ENCODE results near the gene KAZN. TPM values are rescaled to one million over a fixed set of nuclear protein-coding genes. Genes with fewer than 3 reads are reported as not detected.

Gene KAZN
- total and polyA plus RNA-seq, 9 donors: 5.1 to 17.4 (median 14.3) TPM

DNA sequence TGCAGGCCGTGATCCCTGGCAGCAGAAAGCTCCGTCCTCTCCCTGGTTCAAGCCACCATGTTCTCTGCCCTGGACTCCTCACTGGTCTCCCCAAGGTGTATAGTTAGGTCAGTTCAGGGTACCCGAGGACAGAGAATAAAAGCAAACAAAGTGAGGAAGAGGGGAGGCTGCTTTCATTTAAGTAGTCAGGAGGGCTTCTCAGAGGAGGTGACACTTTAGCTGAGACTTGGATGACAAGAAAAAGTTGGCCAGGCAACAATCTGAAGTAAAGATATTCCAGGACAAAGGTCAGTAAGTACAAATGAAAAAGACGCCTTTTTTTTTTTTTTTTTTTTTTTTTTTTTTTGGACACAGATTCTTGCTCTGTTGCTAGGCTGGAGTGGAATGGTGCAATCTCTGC, 297.2 kb downstream of the KAZN start:
- no peaks in the 10 kb centered on the region for H3K27me3 ChIP-seq (ENCODE audit: control insufficient read depth, insufficient read depth, low read length)
- DNase-seq: no peak
- 89% methylated on average over 1 of the region's 4 CpGs for WGBS (ENCODE audit: insufficient coverage)
- no peak overlapping the region for H3K4me3 ChIP-seq (ENCODE audit: low read length)
- H3K36me3 ChIP-seq (ENCODE audit: control insufficient read depth, insufficient read depth, low read length): no peaks in the 10 kb centered on the region
- H3K9me3 ChIP-seq (replicated peaks; ENCODE audit: control insufficient read depth, low read depth, low read length): no peaks in the 10 kb centered on the region
- no peak overlapping the region for H3K27ac ChIP-seq (ENCODE audit: low read length)
- H3K4me1 ChIP-seq (ENCODE audit: control insufficient read depth, insufficient read depth, low read length): no peaks in the 10 kb centered on the region

GRCh38 chr1:14896381-14897079, 298.0 kb downstream of the KAZN start:
- 50% methylated on average over 1 of the region's 3 CpGs for WGBS (ENCODE audit: insufficient coverage)
- no peak overlapping the region for H3K27ac ChIP-seq (ENCODE audit: low read length)
- H3K36me3 ChIP-seq (ENCODE audit: control insufficient read depth, insufficient read depth, low read length): no peaks in the 10 kb centered on the region
- H3K4me1 ChIP-seq (ENCODE audit: control insufficient read depth, insufficient read depth, low read length): no peaks in the 10 kb centered on the region
- no peak for DNase-seq
- no peaks in the 10 kb centered on the region for H3K9me3 ChIP-seq (replicated peaks; ENCODE audit: control insufficient read depth, low read depth, low read length)
- H3K4me3 ChIP-seq (ENCODE audit: low read length): no peak overlapping the region
- H3K27me3 ChIP-seq (ENCODE audit: control insufficient read depth, insufficient read depth, low read length): no peaks in the 10 kb centered on the region

DNA sequence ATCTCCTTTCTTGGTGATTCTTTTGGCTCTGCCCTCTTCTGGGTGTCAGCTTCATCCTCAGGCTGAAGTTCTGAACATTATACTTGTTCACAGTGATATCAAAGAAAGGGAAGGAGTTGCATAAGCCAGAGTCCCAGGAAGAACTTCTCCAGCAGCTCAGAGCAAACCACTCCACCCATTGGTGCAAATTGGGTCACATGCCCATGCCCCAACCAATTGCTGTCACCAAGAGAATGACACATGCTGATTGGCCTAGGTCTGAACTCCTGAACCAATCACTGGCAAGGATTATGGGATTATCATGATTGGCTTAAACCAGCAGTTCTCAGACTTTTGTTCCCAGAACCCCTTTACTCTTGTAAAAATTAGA, 298.6 kb downstream of the KAZN start:
- no peaks in the 10 kb centered on the region for H3K27me3 ChIP-seq (ENCODE audit: control insufficient read depth, insufficient read depth, low read length)
- H3K36me3 ChIP-seq (ENCODE audit: control insufficient read depth, insufficient read depth, low read length): no peaks in the 10 kb centered on the region
- no peaks in the 10 kb centered on the region for H3K4me1 ChIP-seq (ENCODE audit: control insufficient read depth, insufficient read depth, low read length)
- no peaks in the 10 kb centered on the region for H3K9me3 ChIP-seq (replicated peaks; ENCODE audit: control insufficient read depth, low read depth, low read length)
- H3K27ac ChIP-seq (ENCODE audit: low read length): no peak overlapping the region
- no peak for DNase-seq
- H3K4me3 ChIP-seq (ENCODE audit: low read length): no peak overlapping the region

DNA sequence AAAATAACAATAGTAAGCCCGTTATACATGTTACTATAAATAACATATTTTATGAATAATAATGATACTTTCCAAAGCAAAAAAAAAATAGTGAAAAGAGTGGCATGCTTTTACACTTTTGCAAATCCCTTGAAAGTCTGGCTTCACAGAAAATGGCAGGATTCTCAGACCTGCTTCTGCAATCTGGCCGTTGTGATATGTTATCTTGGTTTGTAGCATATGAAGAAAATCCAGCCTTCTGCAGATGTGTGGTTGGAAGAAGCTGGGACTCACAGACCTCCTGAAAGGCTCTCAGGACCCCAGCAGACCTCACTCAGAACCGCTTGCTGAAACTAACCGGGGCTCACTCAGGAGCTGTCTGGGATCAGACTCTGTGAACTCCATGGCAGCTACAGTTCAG, 299.1 kb downstream of the KAZN start:
- Histone ChIP-seq H3K9me3 (replicated peaks; ENCODE audit: control insufficient read depth, low read depth, low read length) (no peaks in the 10 kb centered on the region), H3K27ac (ENCODE audit: low read length) (no peak overlapping the region), H3K4me1 (ENCODE audit: control insufficient read depth, insufficient read depth, low read length) (no peaks in the 10 kb centered on the region), H3K4me3 (ENCODE audit: low read length) (no peak overlapping the region), H3K36me3 (ENCODE audit: control insufficient read depth, insufficient read depth, low read length) (no peaks in the 10 kb centered on the region), H3K27me3 (ENCODE audit: control insufficient read depth, insufficient read depth, low read length) (no peaks in the 10 kb centered on the region)
- WGBS (ENCODE audit: insufficient coverage): 72% methylated on average over 3 of the region's 4 CpGs
- no peak for DNase-seq

DNA sequence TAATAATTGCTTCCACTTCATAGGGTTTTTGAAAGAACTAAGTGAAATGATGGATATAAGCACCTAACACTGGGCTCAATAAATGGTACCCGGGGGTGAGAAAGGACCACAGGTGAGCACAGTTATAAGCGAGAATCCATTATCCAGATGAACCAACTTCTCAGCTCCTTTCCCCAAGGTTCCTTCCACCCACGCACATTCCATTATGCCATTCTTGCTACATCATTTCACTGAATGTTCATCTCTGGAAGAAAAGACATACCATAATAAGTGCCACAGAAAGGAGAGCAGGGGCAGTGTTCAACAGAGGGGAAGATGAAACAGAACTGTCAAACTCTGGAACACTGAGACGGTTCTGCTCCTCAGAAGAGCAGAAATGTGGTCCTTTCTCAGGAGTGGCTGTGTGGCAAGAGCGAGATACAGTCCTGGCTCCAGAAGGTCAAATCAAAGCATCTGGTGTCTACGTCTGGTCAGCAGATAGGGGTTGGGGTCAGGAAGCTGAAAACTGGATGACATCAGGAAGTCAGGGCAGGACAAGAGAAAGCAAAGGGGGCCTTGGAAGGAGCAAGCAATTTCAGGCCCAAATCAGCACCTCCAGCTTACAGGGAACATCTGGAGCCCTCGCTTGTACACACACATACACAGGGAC, 299.6 kb downstream of the KAZN start:
- H3K9me3 ChIP-seq (replicated peaks; ENCODE audit: control insufficient read depth, low read depth, low read length): no peaks in the 10 kb centered on the region
- H3K27ac ChIP-seq (ENCODE audit: low read length): no peak overlapping the region
- H3K27me3 ChIP-seq (ENCODE audit: control insufficient read depth, insufficient read depth, low read length): no peaks in the 10 kb centered on the region
- H3K36me3 ChIP-seq (ENCODE audit: control insufficient read depth, insufficient read depth, low read length): no peaks in the 10 kb centered on the region
- no peaks in the 10 kb centered on the region for H3K4me1 ChIP-seq (ENCODE audit: control insufficient read depth, insufficient read depth, low read length)
- DNase-seq: no peak
- 58% methylated on average over 4 of the region's 7 CpGs for WGBS (ENCODE audit: insufficient coverage)
- H3K4me3 ChIP-seq (ENCODE audit: low read length): no peak overlapping the region

GRCh38 chr1:14899686-14900085, 301.2 kb downstream of the KAZN start:
- 57% methylated on average over 11 of the region's 11 CpGs for WGBS (ENCODE audit: insufficient coverage)
- no peak for DNase-seq
- Histone ChIP-seq H3K4me1 (ENCODE audit: control insufficient read depth, insufficient read depth, low read length) (no peaks in the 10 kb centered on the region), H3K27ac (ENCODE audit: low read length) (no peak overlapping the region), H3K9me3 (replicated peaks; ENCODE audit: control insufficient read depth, low read depth, low read length) (no peaks in the 10 kb centered on the region), H3K36me3 (ENCODE audit: control insufficient read depth, insufficient read depth, low read length) (no peaks in the 10 kb centered on the region), H3K4me3 (ENCODE audit: low read length) (no peak overlapping the region), H3K27me3 (ENCODE audit: control insufficient read depth, insufficient read depth, low read length) (no peaks in the 10 kb centered on the region)

DNA sequence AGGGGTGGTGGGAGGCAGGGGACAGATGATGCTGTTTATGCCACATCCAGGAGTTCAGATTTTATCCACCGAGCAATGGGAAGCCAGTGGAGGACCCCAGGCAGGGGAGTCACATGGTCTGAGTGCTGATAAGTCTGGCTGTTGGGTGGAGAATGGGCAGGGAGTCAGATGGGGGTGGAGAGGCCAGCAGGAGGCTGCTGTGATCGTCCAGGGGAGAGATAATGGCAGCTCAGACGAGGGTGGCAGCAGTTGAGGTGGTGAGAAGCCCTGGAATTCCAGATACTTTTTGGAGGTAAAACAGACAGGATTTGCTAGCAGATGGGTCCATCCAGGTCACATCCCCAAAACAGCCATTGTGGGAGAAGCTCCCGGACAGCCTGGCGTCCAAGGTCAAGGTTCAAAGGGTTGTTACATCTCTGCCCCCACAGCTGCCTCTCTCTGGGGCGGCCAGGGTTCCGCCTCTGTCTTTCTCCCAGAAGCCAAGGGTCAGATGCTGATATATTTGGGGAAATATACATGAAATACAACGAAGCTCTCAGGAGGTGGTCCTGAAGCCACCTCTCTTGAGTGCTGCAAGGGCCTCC, 303.0 kb downstream of the KAZN start:
- Histone ChIP-seq H3K4me1 (ENCODE audit: control insufficient read depth, insufficient read depth, low read length) (no peaks in the 10 kb centered on the region), H3K9me3 (replicated peaks; ENCODE audit: control insufficient read depth, low read depth, low read length) (no peaks in the 10 kb centered on the region), H3K4me3 (ENCODE audit: low read length) (no peak overlapping the region), H3K27me3 (ENCODE audit: control insufficient read depth, insufficient read depth, low read length) (no peaks in the 10 kb centered on the region), H3K36me3 (ENCODE audit: control insufficient read depth, insufficient read depth, low read length) (no peaks in the 10 kb centered on the region), H3K27ac (ENCODE audit: low read length) (no peak overlapping the region)
- WGBS (ENCODE audit: insufficient coverage): 57% methylated on average over 5 of the region's 8 CpGs
- no peak for DNase-seq

DNA sequence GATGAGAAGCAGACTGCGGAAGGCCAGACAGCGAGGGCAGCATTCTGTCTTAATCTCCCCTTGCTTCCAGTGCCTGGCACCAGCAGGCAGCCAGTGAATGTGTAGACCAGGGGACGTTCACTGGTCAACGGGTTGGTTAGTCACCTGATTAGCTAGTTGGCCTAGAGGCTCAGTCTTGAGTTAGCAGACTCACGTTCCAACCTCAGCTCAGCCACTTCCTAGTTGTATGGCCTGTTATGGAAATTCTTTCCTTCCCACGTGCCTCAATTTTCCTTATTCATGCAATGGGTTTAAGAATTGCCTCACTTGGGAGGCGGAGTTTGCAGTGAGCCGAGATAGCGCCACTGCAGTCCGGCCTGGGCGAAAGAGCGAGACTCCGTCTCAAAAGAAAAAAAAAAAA, 305.4 kb downstream of the KAZN start:
- H3K27ac ChIP-seq (ENCODE audit: low read length): no peak overlapping the region
- no peaks in the 10 kb centered on the region for H3K27me3 ChIP-seq (ENCODE audit: control insufficient read depth, insufficient read depth, low read length)
- no peaks in the 10 kb centered on the region for H3K9me3 ChIP-seq (replicated peaks; ENCODE audit: control insufficient read depth, low read depth, low read length)
- no peak overlapping the region for H3K4me3 ChIP-seq (ENCODE audit: low read length)
- WGBS (ENCODE audit: insufficient coverage): 100% methylated on average over 2 of the region's 13 CpGs
- DNase-seq: no peak
- H3K4me1 ChIP-seq (ENCODE audit: control insufficient read depth, insufficient read depth, low read length): no peaks in the 10 kb centered on the region
- H3K36me3 ChIP-seq (ENCODE audit: control insufficient read depth, insufficient read depth, low read length): no peaks in the 10 kb centered on the region

- 96% methylated on average over 6 of the region's 6 CpGs for WGBS (ENCODE audit: insufficient coverage)
- no peak overlapping the region for H3K27ac ChIP-seq (ENCODE audit: low read length)
- H3K4me1 ChIP-seq (ENCODE audit: control insufficient read depth, insufficient read depth, low read length): peaks cover 2% of the 10 kb centered on the region
- H3K9me3 ChIP-seq (replicated peaks; ENCODE audit: control insufficient read depth, low read depth, low read length): no peaks in the 10 kb centered on the region
- no peak for DNase-seq
- H3K36me3 ChIP-seq (ENCODE audit: control insufficient read depth, insufficient read depth, low read length): no peaks in the 10 kb centered on the region
- H3K4me3 ChIP-seq (ENCODE audit: low read length): no peak overlapping the region
- no peaks in the 10 kb centered on the region for H3K27me3 ChIP-seq (ENCODE audit: control insufficient read depth, insufficient read depth, low read length)
Observed at GRCh38 chr1:14906665-14907064, 308.2 kb downstream of the KAZN start.

GRCh38 chr1:14907416-14907815, 308.9 kb downstream of the KAZN start:
- Histone ChIP-seq H3K4me3 (ENCODE audit: low read length) (no peak overlapping the region), H3K4me1 (ENCODE audit: control insufficient read depth, insufficient read depth, low read length) (peaks cover 2% of the 10 kb centered on the region), H3K9me3 (replicated peaks; ENCODE audit: control insufficient read depth, low read depth, low read length) (no peaks in the 10 kb centered on the region), H3K27ac (ENCODE audit: low read length) (no peak overlapping the region), H3K27me3 (ENCODE audit: control insufficient read depth, insufficient read depth, low read length) (no peaks in the 10 kb centered on the region), H3K36me3 (ENCODE audit: control insufficient read depth, insufficient read depth, low read length) (no peaks in the 10 kb centered on the region)
- no peak for DNase-seq
- WGBS (ENCODE audit: insufficient coverage): 98% methylated on average over 5 of the region's 5 CpGs
